Bronchial epithelial cell (primary cell): ENCODE data around the gene STOML1. TPM values are rescaled to one million over a fixed set of nuclear protein-coding genes. Genes with fewer than 3 reads are reported as not detected.

Experiments used
- DNase-seq: peaks from one replicate; pipeline ENCODE4 v3.0.0-alpha.2; 2010; ENCODE audit warnings: low read depth
- FAIRE-seq: peaks from 2 replicates; lab custom pipeline; 2011; peaks lifted over from hg19 to GRCh38; lab: Jason Lieb, UNC
- H3K27me3 ChIP-seq: 2 replicates; pipeline ENCODE4 v1.5.1; 2011; ENCODE audit warnings: low read length; ENCODE audit not compliant: control insufficient read depth, insufficient read depth
- H3K36me3 ChIP-seq: 2 replicates; pipeline ENCODE4 v1.5.1; 2011; ENCODE audit warnings: low read length; ENCODE audit not compliant: control insufficient read depth, insufficient read depth
- H3K4me3 ChIP-seq: 2 replicates; pipeline ENCODE4 v1.5.1; 2011; ENCODE audit warnings: mild to moderate bottlenecking, low read depth, low read length, control low read depth
- total RNA-seq: library from RNA; depleted of rRNA; stranded (reverse); fragments of >200 nt; gene quantifications from 2 replicates; pipeline ENCODE4 v1.2.1, GENCODE V29; 2014
- TF ChIP-seq, protein P1 (sequence below): IDR thresholded peaks from 2 replicates; pipeline ENCODE4 v1.5.1; 2011; ENCODE audit warnings: mild to moderate bottlenecking, moderate library complexity, low read length, control low read depth, inconsistent platforms; ENCODE audit not compliant: insufficient read depth, severe bottlenecking

Gene STOML1
- total RNA-seq, 1 donor from 2014 or later: 9.5 TPM

DNA sequence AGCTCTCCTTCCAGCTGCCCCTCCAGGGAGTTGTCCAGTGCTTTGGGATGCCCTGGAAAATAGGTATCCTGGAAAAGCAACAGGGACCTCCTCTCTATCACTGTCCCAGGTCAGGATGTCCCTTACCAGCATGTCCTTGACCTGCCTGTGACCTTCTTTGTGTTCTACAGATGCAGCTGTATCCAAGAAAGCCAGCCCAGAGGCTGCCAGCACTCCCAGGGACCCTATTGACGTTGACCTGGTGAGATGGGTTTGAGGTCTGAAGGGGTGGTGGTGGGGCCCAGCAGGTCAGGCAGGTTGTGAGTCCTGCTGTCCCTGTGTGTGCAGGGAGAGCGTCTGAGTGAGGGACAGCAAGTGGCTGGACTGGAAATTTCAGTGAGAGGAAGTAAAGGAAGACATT is 32.6 kb upstream of the STOML1 start:
- DNase-seq (no peak), FAIRE-seq (no peak)
- TF ChIP-seq, protein P1, sequence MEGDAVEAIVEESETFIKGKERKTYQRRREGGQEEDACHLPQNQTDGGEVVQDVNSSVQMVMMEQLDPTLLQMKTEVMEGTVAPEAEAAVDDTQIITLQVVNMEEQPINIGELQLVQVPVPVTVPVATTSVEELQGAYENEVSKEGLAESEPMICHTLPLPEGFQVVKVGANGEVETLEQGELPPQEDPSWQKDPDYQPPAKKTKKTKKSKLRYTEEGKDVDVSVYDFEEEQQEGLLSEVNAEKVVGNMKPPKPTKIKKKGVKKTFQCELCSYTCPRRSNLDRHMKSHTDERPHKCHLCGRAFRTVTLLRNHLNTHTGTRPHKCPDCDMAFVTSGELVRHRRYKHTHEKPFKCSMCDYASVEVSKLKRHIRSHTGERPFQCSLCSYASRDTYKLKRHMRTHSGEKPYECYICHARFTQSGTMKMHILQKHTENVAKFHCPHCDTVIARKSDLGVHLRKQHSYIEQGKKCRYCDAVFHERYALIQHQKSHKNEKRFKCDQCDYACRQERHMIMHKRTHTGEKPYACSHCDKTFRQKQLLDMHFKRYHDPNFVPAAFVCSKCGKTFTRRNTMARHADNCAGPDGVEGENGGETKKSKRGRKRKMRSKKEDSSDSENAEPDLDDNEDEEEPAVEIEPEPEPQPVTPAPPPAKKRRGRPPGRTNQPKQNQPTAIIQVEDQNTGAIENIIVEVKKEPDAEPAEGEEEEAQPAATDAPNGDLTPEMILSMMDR: no peak
- no peaks in the 10 kb centered on the region for H3K27me3 ChIP-seq
- H3K4me3 ChIP-seq: no peak overlapping the region
- H3K36me3 ChIP-seq: peaks cover 22% of the 10 kb centered on the region

DNA sequence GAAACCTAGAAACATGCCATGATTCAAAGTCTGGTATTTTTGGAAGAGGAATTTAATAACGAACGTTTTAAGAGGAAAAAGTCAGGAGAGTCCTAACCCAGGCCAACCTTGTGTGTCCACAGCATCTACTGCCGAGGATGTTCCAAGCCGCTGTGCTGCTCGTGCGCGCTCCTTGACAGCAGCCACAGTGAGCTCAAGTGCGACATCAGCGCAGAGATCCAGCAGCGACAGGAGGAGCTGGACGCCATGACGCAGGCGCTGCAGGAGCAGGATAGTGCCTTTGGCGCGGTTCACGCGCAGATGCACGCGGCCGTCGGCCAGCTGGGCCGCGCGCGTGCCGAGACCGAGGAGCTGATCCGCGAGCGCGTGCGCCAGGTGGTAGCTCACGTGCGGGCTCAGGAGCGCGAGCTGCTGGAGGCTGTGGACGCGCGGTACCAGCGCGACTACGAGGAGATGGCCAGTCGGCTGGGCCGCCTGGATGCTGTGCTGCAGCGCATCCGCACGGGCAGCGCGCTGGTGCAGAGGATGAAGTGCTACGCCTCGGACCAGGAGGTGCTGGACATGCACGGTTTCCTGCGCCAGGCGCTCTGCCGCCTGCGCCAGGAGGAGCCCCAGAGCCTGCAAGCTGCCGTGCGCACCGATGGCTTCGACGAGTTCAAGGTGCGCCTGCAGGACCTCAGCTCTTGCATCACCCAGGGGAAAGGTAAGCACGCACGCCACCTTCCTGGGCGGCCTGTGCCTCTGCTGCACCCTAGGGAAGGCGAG is 30.8 kb upstream of the STOML1 start:
- Histone ChIP-seq H3K4me3 (no peak overlapping the region), H3K36me3 (peaks cover 22% of the 10 kb centered on the region), H3K27me3 (no peaks in the 10 kb centered on the region)
- FAIRE-seq (no peak), DNase-seq (no peak)
- TF ChIP-seq, protein P1: no peak

- Histone ChIP-seq H3K4me3 (no peak overlapping the region), H3K36me3 (peaks cover 15% of the 10 kb centered on the region), H3K27me3 (no peaks in the 10 kb centered on the region)
- TF ChIP-seq, protein P1: no peak
- FAIRE-seq: no peak
- no peak for DNase-seq
Observed at GRCh38 chr15:74019734-74020133, 27.6 kb upstream of the STOML1 start.

GRCh38 chr15:74013374-74013894 is 21.3 kb upstream of the STOML1 start:
- TF ChIP-seq, protein P1: no peak
- Histone ChIP-seq H3K4me3 (no peak overlapping the region), H3K27me3 (no peaks in the 10 kb centered on the region), H3K36me3 (peaks cover 6% of the 10 kb centered on the region)
- FAIRE-seq (no peak), DNase-seq (no peak)

DNA sequence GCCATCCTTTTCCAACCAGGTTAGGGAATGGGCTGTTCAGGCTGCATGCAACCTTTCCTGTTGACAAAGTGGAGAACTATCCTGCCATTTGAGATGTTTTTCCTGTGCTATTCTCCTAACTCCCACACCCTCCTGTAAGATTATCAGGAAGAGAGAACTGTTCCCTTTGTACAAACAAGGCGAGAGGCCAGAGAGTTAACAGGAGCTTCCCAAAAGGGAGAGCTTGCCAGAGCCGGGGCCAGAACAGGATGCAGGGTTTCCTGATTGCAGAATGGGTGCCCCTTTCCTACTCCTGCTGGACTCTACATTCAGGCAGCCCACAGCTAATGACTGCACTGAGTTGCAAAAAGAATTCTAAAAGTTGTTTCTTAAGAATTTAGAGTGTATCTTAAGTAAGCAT is 19.5 kb upstream of the STOML1 start:
- H3K27me3 ChIP-seq: no peaks in the 10 kb centered on the region
- FAIRE-seq (no peak), DNase-seq (no peak)
- TF ChIP-seq, protein P1: no peak
- no peak overlapping the region for H3K4me3 ChIP-seq
- peaks cover 6% of the 10 kb centered on the region for H3K36me3 ChIP-seq
